GM18951 (cell line): ENCODE results near the gene SLC30A2.

ENCODE experiments used
- POLR2A ChIP-seq: IDR thresholded peaks from 4 replicates; pipeline ENCODE4 v1.6.1; 2011; ENCODE audit warnings: mild to moderate bottlenecking; ENCODE audit not compliant: insufficient read length, insufficient read depth; ENCODE audit errors: extremely low read depth
- in situ Hi-C: fragments of 300-500 bp; cut with MboI; formaldehyde crosslinking; loops from one replicate; pipeline ENCODE4 v1.12.0; 2022; ENCODE audit warnings: low sequenced_read_pairs, mixed read lengths, inconsistent platforms; ENCODE audit not compliant: unreplicated experiment

The SLC30A2 gene

GRCh38 chr1:25990702-25991395, 55.1 kb downstream of the SLC30A2 start:
- in situ Hi-C loops = no loop called here

GRCh38 chr1:25990251-25990650, 55.7 kb downstream of the SLC30A2 start:
- in situ Hi-C loops = no loop called here
- TF ChIP-seq POLR2A = no peak

More at GRCh38 chr1:25990702-25991395, 55.1 kb downstream of the SLC30A2 start:
- TF ChIP-seq POLR2A = no peak

- in situ Hi-C loops = no loop called here
- no peak for TF ChIP-seq POLR2A
These were observed 56.3 kb downstream of the SLC30A2 start for GRCh38 chr1:25989440-25990234.

- TF ChIP-seq POLR2A = no peak
- in situ Hi-C loops = no loop called here
These were observed 58.0 kb downstream of the SLC30A2 start for GRCh38 chr1:25987951-25988350.
